B cell (primary cell): Measurements from ENCODE around the gene LIMS2.

Experiments used
- EZH2 ChIP-seq: IDR thresholded peaks from 2 replicates; pipeline ENCODE4 v1.6.1; 2012; ENCODE audit warnings: borderline replicate concordance, low read depth, mild to moderate bottlenecking, moderate library complexity, low read length; ENCODE audit not compliant: insufficient read depth, poor library complexity, severe bottlenecking
- TF ChIP-seq, protein P1 (sequence below): fragments of 200-600 bp; IDR thresholded peaks from one replicate; pipeline ENCODE4 v1.8.0; 2022; ENCODE audit warnings: antibody characterized with exemption, mild to moderate bottlenecking

DNA sequence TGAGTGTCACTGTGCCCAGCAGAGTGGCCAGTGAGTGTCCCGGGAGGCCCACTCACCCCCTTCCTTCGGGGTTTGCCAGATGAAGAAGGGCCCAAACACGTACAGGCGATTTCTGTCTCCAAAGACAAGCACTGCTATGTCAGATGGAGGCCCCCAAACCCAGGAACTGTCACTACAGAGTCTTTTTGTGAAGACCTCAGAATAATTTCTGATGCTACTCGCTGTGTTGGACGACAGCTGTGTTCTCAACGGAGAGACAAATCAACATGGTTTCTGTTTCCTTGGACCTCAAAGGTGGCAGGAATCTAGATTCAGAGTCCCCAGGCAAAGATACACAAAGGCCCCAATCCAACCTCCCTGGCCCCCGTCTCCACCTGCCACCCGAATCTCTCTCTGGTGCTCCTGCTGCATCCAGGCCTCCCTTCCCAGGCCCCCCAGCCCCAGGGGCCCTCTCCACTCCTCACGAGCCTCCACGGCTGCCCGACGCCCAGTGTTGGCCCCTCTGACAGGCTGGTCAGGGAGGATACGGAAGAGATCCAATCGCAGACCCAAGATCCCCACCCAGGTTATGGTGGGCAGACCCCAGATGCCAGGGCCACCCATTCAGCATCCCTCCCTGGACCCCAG is 31.8 kb downstream of the LIMS2 start:
- TF ChIP-seq, protein P1, sequence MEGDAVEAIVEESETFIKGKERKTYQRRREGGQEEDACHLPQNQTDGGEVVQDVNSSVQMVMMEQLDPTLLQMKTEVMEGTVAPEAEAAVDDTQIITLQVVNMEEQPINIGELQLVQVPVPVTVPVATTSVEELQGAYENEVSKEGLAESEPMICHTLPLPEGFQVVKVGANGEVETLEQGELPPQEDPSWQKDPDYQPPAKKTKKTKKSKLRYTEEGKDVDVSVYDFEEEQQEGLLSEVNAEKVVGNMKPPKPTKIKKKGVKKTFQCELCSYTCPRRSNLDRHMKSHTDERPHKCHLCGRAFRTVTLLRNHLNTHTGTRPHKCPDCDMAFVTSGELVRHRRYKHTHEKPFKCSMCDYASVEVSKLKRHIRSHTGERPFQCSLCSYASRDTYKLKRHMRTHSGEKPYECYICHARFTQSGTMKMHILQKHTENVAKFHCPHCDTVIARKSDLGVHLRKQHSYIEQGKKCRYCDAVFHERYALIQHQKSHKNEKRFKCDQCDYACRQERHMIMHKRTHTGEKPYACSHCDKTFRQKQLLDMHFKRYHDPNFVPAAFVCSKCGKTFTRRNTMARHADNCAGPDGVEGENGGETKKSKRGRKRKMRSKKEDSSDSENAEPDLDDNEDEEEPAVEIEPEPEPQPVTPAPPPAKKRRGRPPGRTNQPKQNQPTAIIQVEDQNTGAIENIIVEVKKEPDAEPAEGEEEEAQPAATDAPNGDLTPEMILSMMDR = no peak
- no peak for TF ChIP-seq EZH2
